OCI-LY1 (cell line): Measurements from ENCODE around the gene C18orf63.

Experiments used
- CTCF ChIP-seq: fragments of 200-600 bp; sonication (generic), shearing (Covaris generic); IDR thresholded peaks from 2 replicates; pipeline ENCODE4 v1.5.1; 2017; ENCODE audit warnings: mild to moderate bottlenecking, antibody characterized with exemption, low read length, moderate library complexity, mixed read lengths
- EZH2 ChIP-seq: fragments of 200-600 bp; sonication (generic), shearing (Covaris generic); IDR thresholded peaks from 2 replicates; pipeline ENCODE4 v1.8.0; 2017; ENCODE audit warnings: borderline replicate concordance, mixed run types, mild to moderate bottlenecking, antibody characterized with exemption, low read length, moderate library complexity, mixed read lengths

- no peak for TF ChIP-seq EZH2
- no peak for TF ChIP-seq CTCF
These were observed 66.9 kb downstream of the C18orf63 start for GRCh38 chr18:74382481-74383017.
